IMR-90 (cell line): ENCODE data around the gene WDR54. TPM values are rescaled to one million over a fixed set of nuclear protein-coding genes. Genes with fewer than 3 reads are reported as not detected.

ENCODE experiments used
- ATAC-seq: fragments of 200-7000 bp; cut with Tn5 transposase; 2 replicates; pipeline ENCODE4 v1.9.1; 2020; ENCODE audit warnings: low read depth, mild to moderate bottlenecking, moderate library complexity
- BruUV-seq: library from RNA; stranded (reverse); fragments of 400-500 nt; replicated peaks from 2 replicates; lab custom pipeline; 2021; lab: Mats Ljungman, UMichigan
- CTCF ChIA-PET: fragments of 300-600 bp; formaldehyde crosslinking; extraction: SDS; loops from one replicate; lab custom pipeline; 2021; ENCODE audit warnings: antibody characterized with exemption; lab: Yijun Ruan, JAX
- POLR2A ChIA-PET: fragments of 300-600 bp; sonication (Branson Sonifier 250); formaldehyde crosslinking; loops from one replicate; lab custom pipeline; 2022; ENCODE audit warnings: antibody characterized with exemption; ENCODE audit not compliant: unreplicated experiment; lab: Charles Lee
- DNase-seq: peaks from one replicate; pipeline ENCODE4 v3.0.0; 2013
- H2AFZ ChIP-seq: replicated peaks from 2 replicates; pipeline ENCODE3; 2013; ENCODE audit warnings: low read length, mild to moderate bottlenecking; ENCODE audit not compliant: poor library complexity
- H2AK5ac ChIP-seq: 2 replicates; pipeline ENCODE4 v1.6.1; 2013; ENCODE audit warnings: low read depth, low read length, inconsistent platforms
- H2AK9ac ChIP-seq: replicated peaks from 2 replicates; pipeline ENCODE3; 2013; ENCODE audit warnings: mild to moderate bottlenecking, low read depth, low read length, moderate library complexity; ENCODE audit not compliant: poor library complexity
- H2BK120ac ChIP-seq: 2 replicates; pipeline ENCODE4 v1.6.1; 2013; ENCODE audit warnings: low read depth, low read length, inconsistent platforms
- H2BK15ac ChIP-seq: 3 replicates; pipeline ENCODE4 v1.6.1; 2013; ENCODE audit warnings: low read depth, low read length, inconsistent platforms
- H2BK20ac ChIP-seq: 2 replicates; pipeline ENCODE4 v1.6.1; 2013; ENCODE audit warnings: low read depth, mild to moderate bottlenecking, inconsistent platforms, low read length, moderate library complexity
- H2BK5ac ChIP-seq: 2 replicates; pipeline ENCODE4 v1.6.1; 2013; ENCODE audit warnings: mild to moderate bottlenecking, low read depth, low read length, inconsistent platforms; ENCODE audit not compliant: poor library complexity, severe bottlenecking
- H3K14ac ChIP-seq: replicated peaks from 2 replicates; pipeline ENCODE4 v1.6.1; 2013; ENCODE audit warnings: low read depth, low read length, inconsistent platforms
- H3K18ac ChIP-seq: 2 replicates; pipeline ENCODE4 v1.6.1; 2013; ENCODE audit warnings: low read depth, low read length, control low read depth
- H3K23ac ChIP-seq: 2 replicates; pipeline ENCODE4 v1.6.1; 2013; ENCODE audit warnings: low read depth, low read length, inconsistent platforms
- H3K27ac ChIP-seq: 2 replicates; pipeline ENCODE4 v1.5.1; 2013; ENCODE audit warnings: mild to moderate bottlenecking, control low read depth, low read length; ENCODE audit not compliant: insufficient read depth
- H3K27me3 ChIP-seq: 2 replicates; pipeline ENCODE4 v1.6.1; 2013; ENCODE audit warnings: low read length; ENCODE audit not compliant: control insufficient read depth, insufficient read depth
- H3K36me3 ChIP-seq: 2 replicates; pipeline ENCODE4 v1.6.1; 2013; ENCODE audit warnings: low read length, mixed read lengths; ENCODE audit not compliant: control insufficient read depth, insufficient read depth
- H3K4ac ChIP-seq: 2 replicates; pipeline ENCODE4 v1.6.1; 2013; ENCODE audit warnings: low read depth, low read length, inconsistent platforms
- H3K4me1 ChIP-seq: 2 replicates; pipeline ENCODE4 v1.6.1; 2013; ENCODE audit warnings: low read length, mixed read lengths; ENCODE audit not compliant: control insufficient read depth, insufficient read depth
- H3K4me2 ChIP-seq: 2 replicates; pipeline ENCODE4 v1.6.1; 2013; ENCODE audit warnings: low read depth, mild to moderate bottlenecking, control low read depth, low read length, moderate library complexity
- H3K4me3 ChIP-seq: 2 replicates; pipeline ENCODE4 v1.5.1; 2013; ENCODE audit warnings: low read depth, mild to moderate bottlenecking, control low read depth, low read length, moderate library complexity; ENCODE audit not compliant: insufficient read depth
- H3K56ac ChIP-seq: 2 replicates; pipeline ENCODE4 v1.6.1; 2013; ENCODE audit warnings: low read length, inconsistent platforms; ENCODE audit not compliant: insufficient read depth; ENCODE audit errors: extremely low read depth
- H3K79me1 ChIP-seq, 2 experiments: 2 replicates each; pipeline ENCODE4 v1.6.1; 2013; ENCODE audit warnings: low read length in 2 of 2, inconsistent platforms in 1 of 2, low read depth in 1 of 2
- H3K9ac ChIP-seq: 2 replicates; pipeline ENCODE4 v1.6.1; 2013; ENCODE audit warnings: low read depth, low read length, control low read depth
- H3K9me1 ChIP-seq: 2 replicates; pipeline ENCODE4 v1.6.1; 2013; ENCODE audit warnings: low read length, inconsistent platforms; ENCODE audit not compliant: insufficient read depth
- H3K9me3 ChIP-seq: 2 replicates; pipeline ENCODE4 v1.6.1; 2013; ENCODE audit warnings: low read length; ENCODE audit not compliant: control insufficient read depth, insufficient read depth
- H4K20me1 ChIP-seq: 2 replicates; pipeline ENCODE4 v1.6.1; 2013; ENCODE audit warnings: low read length, inconsistent platforms; ENCODE audit not compliant: insufficient read depth
- H4K5ac ChIP-seq: 2 replicates; pipeline ENCODE4 v1.6.1; 2013; ENCODE audit warnings: mild to moderate bottlenecking, low read depth, low read length, control low read depth
- H4K8ac ChIP-seq, 2 experiments: 2 replicates each; pipeline ENCODE4 v1.6.1; 2013; ENCODE audit warnings: low read depth in 2 of 2, low read length in 2 of 2, control low read depth in 1 of 2, inconsistent platforms in 1 of 2
- H4K91ac ChIP-seq: 2 replicates; pipeline ENCODE4 v1.6.1; 2013; ENCODE audit warnings: low read depth, low read length, inconsistent platforms; ENCODE audit not compliant: insufficient read depth
- BHLHE40 ChIP-seq: fragments of 150-350 bp; IDR thresholded peaks from 2 replicates; pipeline ENCODE4 v1.6.1; 2016; ENCODE audit warnings: mild to moderate bottlenecking, low read depth, low read length
- CEBPB ChIP-seq: IDR thresholded peaks from 2 replicates; pipeline ENCODE4 v1.6.1; 2012; ENCODE audit warnings: low read depth, low read length, improper control_type of control experiment
- CHD1 ChIP-seq: IDR thresholded peaks from 2 replicates; pipeline ENCODE4 v1.6.1; 2012; ENCODE audit warnings: low read depth, low read length, improper control_type of control experiment
- CTCF ChIP-seq: conservative IDR thresholded peaks from 2 replicates; pipeline ENCODE4 v1.5.1; 2012; ENCODE audit warnings: mild to moderate bottlenecking, low read depth, low read length, improper control_type of control experiment
- FOS ChIP-seq: fragments of 150-350 bp; IDR thresholded peaks from 2 replicates; pipeline ENCODE4 v1.6.1; 2016; ENCODE audit warnings: low read depth, low read length
- MAFK ChIP-seq: IDR thresholded peaks from 2 replicates; pipeline ENCODE4 v1.6.1; 2012; ENCODE audit warnings: low read depth, low read length, improper control_type of control experiment
- MAZ ChIP-seq: IDR thresholded peaks from 2 replicates; pipeline ENCODE4 v1.6.1; 2012; ENCODE audit warnings: low read depth, mild to moderate bottlenecking, low read length, improper control_type of control experiment, moderate library complexity, borderline replicate concordance
- MXI1 ChIP-seq: IDR thresholded peaks from 2 replicates; pipeline ENCODE4 v1.6.1; 2012; ENCODE audit warnings: low read depth, mild to moderate bottlenecking, low read length, moderate library complexity, borderline replicate concordance
- NFE2L2 ChIP-seq: fragments of 150-350 bp; IDR thresholded peaks from 2 replicates; pipeline ENCODE4 v1.6.1; 2016; ENCODE audit warnings: low read depth, mild to moderate bottlenecking, low read length
- POLR2A ChIP-seq: IDR thresholded peaks from 2 replicates; pipeline ENCODE4 v1.6.1; 2012; ENCODE audit warnings: mild to moderate bottlenecking, low read depth, low read length
- RAD21 ChIP-seq: IDR thresholded peaks from 2 replicates; pipeline ENCODE4 v1.6.1; 2012; ENCODE audit warnings: low read length, improper control_type of control experiment
- RCOR1 ChIP-seq: IDR thresholded peaks from 2 replicates; pipeline ENCODE4 v1.6.1; 2012; ENCODE audit warnings: mild to moderate bottlenecking, low read length, improper control_type of control experiment; ENCODE audit not compliant: insufficient replicate concordance
- RFX5 ChIP-seq: IDR thresholded peaks from 2 replicates; pipeline ENCODE4 v1.8.0; 2012; ENCODE audit warnings: low read depth, mild to moderate bottlenecking, low read length, moderate library complexity
- SMC3 ChIP-seq: fragments of 150-350 bp; IDR thresholded peaks from 2 replicates; pipeline ENCODE4 v1.6.1; 2016; ENCODE audit warnings: low read depth, mild to moderate bottlenecking, antibody characterized with exemption, low read length, moderate library complexity
- USF2 ChIP-seq: fragments of 150-350 bp; IDR thresholded peaks from 2 replicates; pipeline ENCODE4 v1.6.1; 2017; ENCODE audit warnings: mild to moderate bottlenecking, antibody characterized with exemption, low read length, low read depth
- WGBS, 2 experiments: methylation state at CpG; one replicate each; pipeline versions ENCODE4 v1.1.5 to v1.1.7; 2013; ENCODE audit warnings: missing lambda C conversion rate in 2 of 2; ENCODE audit not compliant: insufficient read length in 1 of 2; ENCODE audit errors: extremely low coverage in 2 of 2; 5-methylcytosine and 5-hydroxymethylcytosine counted together
- dilution Hi-C: fragments of 300-500 bp; cut with HindIII; formaldehyde crosslinking; loops from one replicate; pipeline ENCODE4 v1.14.3; 2018; ENCODE audit warnings: low sequenced_read_pairs; ENCODE audit not compliant: unreplicated experiment
- in situ Hi-C: fragments of 300-500 bp; cut with MboI; formaldehyde crosslinking; loops from 3 replicates; pipeline ENCODE4 v1.14.3; 2019; ENCODE audit warnings: low sequenced_read_pairs, inconsistent platforms, mixed read lengths
- intact Hi-C: fragments of 100-400 bp; cut with micrococcal nuclease; formaldehyde crosslinking; loops from 2 replicates; pipeline ENCODE4 v1.10.0; 2022
- polyA plus RNA-seq, 3 experiments: library from polyadenylated mRNA; depleted of rRNA; stranded (reverse); fragments of >200 nt; gene quantifications; 2 replicates each; pipeline ENCODE4 v1.2.3, GENCODE V29; 2012; ENCODE audit warnings: low replicate concordance in 1 of 3
- total RNA-seq: library from RNA; depleted of rRNA; stranded (reverse); fragments of >200 nt; gene quantifications from 2 replicates; pipeline ENCODE4 v1.2.3, GENCODE V29; 2012

Gene WDR54
- total and polyA plus RNA-seq, 2 of the 4 experiments (the other 2 are of a cell fraction): 47.9 to 57.2 TPM

DNA sequence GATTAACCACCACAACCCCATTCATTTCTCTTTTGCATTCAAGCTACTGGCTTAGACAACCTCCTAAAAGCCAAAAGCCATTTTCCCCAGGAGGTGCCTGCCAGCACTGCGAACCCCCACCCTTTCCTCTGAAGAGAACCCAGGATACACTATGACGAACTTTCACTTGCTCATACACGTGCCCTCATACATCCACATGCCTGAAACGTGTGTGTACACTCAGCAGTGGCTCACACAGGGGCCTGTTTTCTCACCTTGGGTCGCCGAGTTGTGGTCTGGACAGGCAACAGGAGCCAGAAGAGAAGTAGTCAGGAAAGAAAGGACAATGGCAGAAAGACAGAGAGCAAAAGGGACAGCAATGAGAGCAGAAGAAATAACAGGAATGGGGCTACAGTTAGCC is 48.9 kb upstream of the WDR54 start:
- H3K27me3 ChIP-seq: no peaks in the 10 kb centered on the region
- no peak overlapping the region for H2AK9ac ChIP-seq
- H4K91ac ChIP-seq: no peak overlapping the region
- H3K9me1 ChIP-seq: peaks cover 3% of the 10 kb centered on the region; the same call in 1 of the 2 replicates
- no peak overlapping the region for H2BK5ac ChIP-seq
- H3K4me3 ChIP-seq: no peak overlapping the region
- peaks cover 3% of the 10 kb centered on the region; the same call in 1 of the 2 replicates for H3K4me1 ChIP-seq
- dilution Hi-C loops (no loop called here), intact Hi-C loops (no loop called here), in situ Hi-C loops (no loop called here)
- no peak overlapping the region for H2BK120ac ChIP-seq
- no peak overlapping the region for H3K18ac ChIP-seq
- ATAC-seq (no peak), DNase-seq (no peak)
- H4K8ac ChIP-seq: no peak overlapping the region
- H3K9me3 ChIP-seq: no peaks in the 10 kb centered on the region
- no peak overlapping the region for H3K23ac ChIP-seq
- no peak overlapping the region for H2BK20ac ChIP-seq
- ChIA-PET POLR2A (no interaction called here), CTCF (no interaction called here)
- H3K4me2 ChIP-seq: no peak overlapping the region
- H3K4ac ChIP-seq: no peak overlapping the region
- H3K36me3 ChIP-seq: peaks cover 54% of the 10 kb centered on the region
- H3K79me1 ChIP-seq: peaks cover 14 to 52% of the 10 kb centered on the region in 2 experiments
- no peak overlapping the region for H4K5ac ChIP-seq
- H2AK5ac ChIP-seq: no peak overlapping the region
- WGBS, 2 experiments: 84% methylated on average over 4 of the region's 6 CpGs; no CpG with 5 or more reads in 1 of the 2 experiments
- H3K9ac ChIP-seq: no peak overlapping the region
- no peak for TF ChIP-seq RCOR1
- no peak for TF ChIP-seq BHLHE40
- no peak for TF ChIP-seq NFE2L2
- no peak for TF ChIP-seq POLR2A
- TF ChIP-seq MAFK: no peak
- no peak for TF ChIP-seq SMC3
- TF ChIP-seq USF2: no peak
- no peak for TF ChIP-seq FOS
- TF ChIP-seq CEBPB: no peak
- no peak for TF ChIP-seq RAD21
- no peak for TF ChIP-seq CTCF
- no peak for TF ChIP-seq RFX5
- TF ChIP-seq CHD1: no peak
- no peak for TF ChIP-seq MAZ
- no peak for TF ChIP-seq MXI1
- no TSS peak for BruUV-seq
- H3K27ac ChIP-seq: no peak overlapping the region
- no peak overlapping the region for H3K14ac ChIP-seq
- H2AFZ ChIP-seq: no peak overlapping the region
- H2BK15ac ChIP-seq: no peak overlapping the region
- no peak overlapping the region for H3K56ac ChIP-seq
- peaks cover 26% of the 10 kb centered on the region for H4K20me1 ChIP-seq
